ENCODE measurements around the gene FCGBP. TPM values are rescaled to one million over a fixed set of nuclear protein-coding genes. Genes with fewer than 3 reads are reported as not detected.
"Not testable (repeated sequence)": the region's sequence is repeated elsewhere in the genome, so short reads cannot be mapped to it uniquely, and the experiment has no call there.

The FCGBP gene
- total RNA-seq, 2 experiments from 2014 or later: 5.8 to 6.2 TPM

GRCh38 chr19:39889872-39890754 lies 44.3 kb downstream of the FCGBP start:
- H3K36me3 Mint-ChIP-seq (ENCODE audit: low read depth); H3K4me3 Mint-ChIP-seq; ATAC-seq; DNase-seq; H3K27me3 Mint-ChIP-seq (ENCODE audit: low read depth); H3K9me3 Mint-ChIP-seq (ENCODE audit: insufficient read depth); H3K27ac Mint-ChIP-seq; POLR2A ChIA-PET; H3K4me1 Mint-ChIP-seq (ENCODE audit: low read depth): not testable (repeated sequence)
- CTCF ChIA-PET: interaction anchor here (1.2 kb wide), 1 partner anchor 45 kb away, joined by 4 read pairs; no protein-coding TSS in a partner anchor

- H3K27ac Mint-ChIP-seq; H3K27me3 Mint-ChIP-seq (ENCODE audit: low read depth); H3K9me3 Mint-ChIP-seq (ENCODE audit: insufficient read depth); POLR2A ChIA-PET; ATAC-seq; H3K4me3 Mint-ChIP-seq; H3K4me1 Mint-ChIP-seq (ENCODE audit: low read depth); CTCF ChIA-PET; H3K36me3 Mint-ChIP-seq (ENCODE audit: low read depth); DNase-seq: not testable (repeated sequence)
Measured at GRCh38 chr19:39887456-39887951, 46.9 kb downstream of the FCGBP start.

- H3K27ac Mint-ChIP-seq; H3K27me3 Mint-ChIP-seq (ENCODE audit: low read depth); H3K4me3 Mint-ChIP-seq; ATAC-seq; POLR2A ChIA-PET; DNase-seq; H3K9me3 Mint-ChIP-seq (ENCODE audit: insufficient read depth); H3K36me3 Mint-ChIP-seq (ENCODE audit: low read depth); CTCF ChIA-PET; H3K4me1 Mint-ChIP-seq (ENCODE audit: low read depth): not testable (repeated sequence)
Measured at GRCh38 chr19:39885821-39886554, 48.4 kb downstream of the FCGBP start.

- H3K4me3 Mint-ChIP-seq; ATAC-seq; POLR2A ChIA-PET; DNase-seq; H3K9me3 Mint-ChIP-seq (ENCODE audit: insufficient read depth); CTCF ChIA-PET; H3K27me3 Mint-ChIP-seq (ENCODE audit: low read depth); H3K36me3 Mint-ChIP-seq (ENCODE audit: low read depth); H3K27ac Mint-ChIP-seq; H3K4me1 Mint-ChIP-seq (ENCODE audit: low read depth): not testable (repeated sequence)
Measured at GRCh38 chr19:39884721-39885120, 49.7 kb downstream of the FCGBP start.

Other genes with a start within 250 kb of the FCGBP start
- not detected for gene LGALS14, start 230.2 kb downstream of the FCGBP start, total RNA-seq
- not detected for gene CLC, start 196.6 kb downstream of the FCGBP start, total RNA-seq
- gene LEUTX, start 155.8 kb downstream of the FCGBP start, total RNA-seq: not detected
- gene DYRK1B, start 100.5 kb downstream of the FCGBP start, total RNA-seq: 1 to 10 TPM; 7.5 to 8.5 TPM
- 100 to 1,000 TPM; 385 to 399 TPM for gene FBL, start 88.3 kb downstream of the FCGBP start, total RNA-seq
- 100 to 1,000 TPM; 120 to 121 TPM for gene PSMC4, start 36.5 kb upstream of the FCGBP start, total RNA-seq
- gene ZNF546, start 62.4 kb upstream of the FCGBP start, total RNA-seq: 1 to 10 TPM; 4.9 to 5.2 TPM
- 10 to 100 TPM; 27.4 to 30.3 TPM for gene ZNF780B, start 121.6 kb upstream of the FCGBP start, total RNA-seq
- gene ZNF780A, start 156.3 kb upstream of the FCGBP start, total RNA-seq: 10 to 100 TPM; 17.9 to 21.6 TPM

Measured in activated CD8-positive, alpha-beta T cell treated with anti-CD3 and anti-CD28 coated beads, Interleukin-2, amount 10 ng/mL, durations not matched to agents 7 days and 5 days (primary cell).